ENCODE measurements around the gene SLC2A14.
"Not testable (repeated sequence)": the region's sequence is repeated elsewhere in the genome, so short reads cannot be mapped to it uniquely, and the experiment has no call there.

The SLC2A14 gene

GRCh38 chr12:7787574-7788293 lies 85.0 kb downstream of the SLC2A14 start:
- DNase-seq (ENCODE audit: low read depth) = peak; percentile 50
- no peak overlapping the region for H3K4me3 ChIP-seq (replicated peaks; ENCODE audit: low read depth, low read length)
- TF ChIP-seq, protein P1, sequence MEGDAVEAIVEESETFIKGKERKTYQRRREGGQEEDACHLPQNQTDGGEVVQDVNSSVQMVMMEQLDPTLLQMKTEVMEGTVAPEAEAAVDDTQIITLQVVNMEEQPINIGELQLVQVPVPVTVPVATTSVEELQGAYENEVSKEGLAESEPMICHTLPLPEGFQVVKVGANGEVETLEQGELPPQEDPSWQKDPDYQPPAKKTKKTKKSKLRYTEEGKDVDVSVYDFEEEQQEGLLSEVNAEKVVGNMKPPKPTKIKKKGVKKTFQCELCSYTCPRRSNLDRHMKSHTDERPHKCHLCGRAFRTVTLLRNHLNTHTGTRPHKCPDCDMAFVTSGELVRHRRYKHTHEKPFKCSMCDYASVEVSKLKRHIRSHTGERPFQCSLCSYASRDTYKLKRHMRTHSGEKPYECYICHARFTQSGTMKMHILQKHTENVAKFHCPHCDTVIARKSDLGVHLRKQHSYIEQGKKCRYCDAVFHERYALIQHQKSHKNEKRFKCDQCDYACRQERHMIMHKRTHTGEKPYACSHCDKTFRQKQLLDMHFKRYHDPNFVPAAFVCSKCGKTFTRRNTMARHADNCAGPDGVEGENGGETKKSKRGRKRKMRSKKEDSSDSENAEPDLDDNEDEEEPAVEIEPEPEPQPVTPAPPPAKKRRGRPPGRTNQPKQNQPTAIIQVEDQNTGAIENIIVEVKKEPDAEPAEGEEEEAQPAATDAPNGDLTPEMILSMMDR (IDR thresholded peaks at IDR 0.05; ENCODE audit: low read length, missing control alignments) = no peak

DNA sequence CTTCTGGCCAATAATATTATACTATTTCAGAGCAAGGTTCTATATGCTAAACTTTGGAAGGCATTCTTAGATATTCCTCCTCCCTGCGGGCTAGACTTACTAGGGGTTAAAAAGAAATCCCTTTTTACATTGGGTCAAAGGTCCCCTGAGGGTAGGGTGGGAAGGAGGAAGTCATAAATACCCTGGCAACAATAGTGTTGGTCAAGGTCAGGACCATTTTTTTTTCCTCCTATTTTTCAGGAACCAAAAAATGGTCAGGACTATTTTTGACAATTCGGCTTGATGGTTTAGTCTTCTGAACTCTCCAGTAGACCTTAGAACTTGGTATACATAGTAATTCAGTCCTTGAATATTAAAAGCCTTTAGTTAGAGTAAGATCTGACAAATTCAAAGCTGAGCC lies 88.0 kb downstream of the SLC2A14 start:
- H3K4me3 ChIP-seq (replicated peaks; ENCODE audit: low read depth, low read length) = no peak overlapping the region
- TF ChIP-seq, protein P1 (IDR thresholded peaks at IDR 0.05; ENCODE audit: low read length, missing control alignments) = no peak
- DNase-seq (ENCODE audit: low read depth) = no peak

DNA sequence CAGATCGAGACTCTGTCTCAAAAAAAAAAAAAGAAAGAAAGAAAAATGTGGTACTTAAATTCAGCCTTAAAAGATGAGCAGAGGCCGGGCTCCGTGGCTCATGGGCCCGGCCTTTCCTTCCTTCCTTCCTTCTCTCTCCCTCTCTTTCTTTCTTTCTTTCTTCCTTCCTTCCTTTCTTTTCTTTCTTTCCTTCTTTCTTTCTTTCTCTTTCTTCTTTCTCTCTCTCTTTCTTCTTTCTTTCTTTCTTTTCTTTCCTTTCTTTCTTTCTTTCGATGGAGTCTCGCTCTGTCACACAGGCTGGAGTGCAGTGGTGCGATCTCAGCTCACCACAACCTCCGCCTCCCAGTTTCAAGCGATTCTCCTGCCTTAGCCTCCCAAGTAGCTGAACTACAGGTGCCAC lies 89.3 kb downstream of the SLC2A14 start:
- H3K4me3 ChIP-seq (replicated peaks; ENCODE audit: low read depth, low read length); DNase-seq (ENCODE audit: low read depth): not testable (repeated sequence)

DNA sequence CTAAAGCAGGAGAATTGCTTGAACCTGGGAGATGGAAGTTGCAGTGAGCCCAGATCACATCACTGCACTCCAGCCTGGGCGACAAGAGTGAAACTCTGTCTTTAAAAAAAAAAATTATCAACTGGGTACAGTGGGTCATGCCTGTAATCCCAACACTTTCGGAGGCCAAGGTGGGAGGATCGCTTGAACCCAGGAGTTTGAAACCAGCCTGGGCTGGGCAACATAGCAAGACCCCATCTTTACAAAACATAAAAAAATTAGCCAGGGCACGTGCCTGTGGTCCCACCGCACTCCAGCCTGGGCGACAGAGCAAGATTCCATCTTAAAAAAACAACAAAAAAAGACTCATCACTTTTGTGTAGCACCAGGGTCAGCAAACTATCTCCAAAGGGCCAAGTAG lies 90.7 kb downstream of the SLC2A14 start:
- TF ChIP-seq, protein P1 (IDR thresholded peaks at IDR 0.05; ENCODE audit: low read length, missing control alignments) = no peak
- no peak for DNase-seq (ENCODE audit: low read depth)

GRCh38 chr12:7781274-7781673 lies 91.4 kb downstream of the SLC2A14 start:
- H3K4me3 ChIP-seq (replicated peaks; ENCODE audit: low read depth, low read length) = no peak overlapping the region
- TF ChIP-seq, protein P1 (IDR thresholded peaks at IDR 0.05; ENCODE audit: low read length, missing control alignments) = no peak
- no peak for DNase-seq (ENCODE audit: low read depth)

More for the DNA sequence above, 90.7 kb downstream of the SLC2A14 start:
- H3K4me3 ChIP-seq (replicated peaks; ENCODE audit: low read depth, low read length) = no peak overlapping the region

DNA sequence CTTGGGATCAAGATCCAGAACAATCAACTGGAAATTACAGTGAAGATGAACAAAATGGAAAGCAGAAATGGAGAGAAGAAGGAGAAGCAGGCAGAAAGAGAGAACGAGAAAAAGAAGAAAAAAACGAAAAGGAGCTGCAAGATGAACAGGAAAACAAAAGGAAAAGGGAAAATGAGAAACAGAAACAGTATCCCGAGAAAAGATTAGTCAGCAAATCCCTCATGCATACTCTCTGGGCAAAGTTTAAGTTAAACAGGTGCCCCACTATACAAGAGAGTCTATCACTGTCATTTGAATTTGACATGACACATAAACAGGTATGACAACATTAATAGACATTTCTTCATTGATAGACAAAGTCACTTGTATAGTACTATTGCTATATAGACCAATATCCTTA lies 102.7 kb downstream of the SLC2A14 start:
- H3K4me3 ChIP-seq (replicated peaks; ENCODE audit: low read depth, low read length) = no peak overlapping the region
- TF ChIP-seq, protein P1 (IDR thresholded peaks at IDR 0.05; ENCODE audit: low read length, missing control alignments) = no peak
- no peak for DNase-seq (ENCODE audit: low read depth)
